SK-N-SH (cell line): ENCODE measurements around the gene SLC12A3. TPM values are rescaled to one million over a fixed set of nuclear protein-coding genes. Genes with fewer than 3 reads are reported as not detected.

Experiments used
- CTCF ChIA-PET: fragments of 300-600, 350-600 bp; formaldehyde crosslinking; extraction: SDS; loops from one replicate; lab custom pipeline; 2021; lab: Yijun Ruan, JAX
- POLR2A ChIA-PET: fragments of 350-600 bp; sonication (Branson Sonifier 250); formaldehyde crosslinking; extraction: SDS; loops from one replicate; lab custom pipeline; 2020; ENCODE audit warnings: antibody characterized with exemption, inconsistent platforms; lab: Yijun Ruan, JAX
- DNase-seq: peaks from one replicate; pipeline ENCODE4 v3.0.0; 2012
- H2AFZ ChIP-seq: fragments of 200-600 bp; sonication (generic); 2 replicates; pipeline ENCODE4 v1.8.1; 2016; ENCODE audit warnings: antibody characterized with exemption, mild to moderate bottlenecking, low read depth
- H3F3A ChIP-seq: fragments of 200-600 bp; sonication (generic); replicated peaks from 2 replicates; pipeline ENCODE3; 2016; ENCODE audit warnings: antibody characterized with exemption, mild to moderate bottlenecking; ENCODE audit not compliant: insufficient read depth
- H3K27ac ChIP-seq, 2 experiments: fragments of 200-500 bp in 1 of 2; fragments of 200-600 bp in 1 of 2; sonication (Bioruptor generic) in 1 of 2; sonication (generic), shearing (Covaris generic) in 1 of 2; 2 replicates each; pipeline versions ENCODE4 v1.5.1 to v1.6.1; 2014 to 2016; ENCODE audit warnings: low read depth in 2 of 2, inconsistent platforms in 1 of 2, low read length in 1 of 2, mild to moderate bottlenecking in 1 of 2, mixed read lengths in 1 of 2
- H3K27me3 ChIP-seq: fragments of 200-600 bp; sonication (generic), shearing (Covaris generic); 2 replicates; pipeline ENCODE4 v1.6.1; 2016; ENCODE audit warnings: mixed run types; ENCODE audit not compliant: insufficient read depth
- H3K36me3 ChIP-seq, 2 experiments: fragments of 200-500 bp in 1 of 2; fragments of 200-600 bp in 1 of 2; sonication (Bioruptor generic) in 1 of 2; sonication (generic) in 1 of 2; replicated peaks in 1 of 2; 2 replicates each; pipeline versions ENCODE3 to v1.5.1; 2014 to 2016; ENCODE audit warnings: low read length in 1 of 2, mild to moderate bottlenecking in 1 of 2; ENCODE audit not compliant: insufficient read depth in 2 of 2, control insufficient read depth in 1 of 2
- H3K4me1 ChIP-seq, 2 experiments: fragments of 200-500 bp in 1 of 2; fragments of 200-600 bp in 1 of 2; sonication (Bioruptor generic) in 1 of 2; sonication (generic), shearing (Covaris generic) in 1 of 2; 2 replicates each; pipeline versions ENCODE4 v1.5.1 to v1.6.1; 2014 to 2016; ENCODE audit warnings: low read depth in 1 of 2, low read length in 1 of 2, mixed run types in 1 of 2; ENCODE audit not compliant: insufficient read depth in 2 of 2, control insufficient read depth in 1 of 2
- H3K4me2 ChIP-seq: fragments of 200-600 bp; sonication (generic), shearing (Covaris generic); 2 replicates; pipeline ENCODE4 v1.6.1; 2017; ENCODE audit warnings: mixed run types
- H3K4me3 ChIP-seq, 2 experiments: fragments of 200-500 bp in 1 of 2; fragments of 200-600 bp in 1 of 2; sonication (Bioruptor generic) in 1 of 2; sonication (generic), shearing (Covaris generic) in 1 of 2; 2 replicates each; pipeline versions ENCODE4 v1.5.1 to v1.8.1; 2014 to 2016; ENCODE audit warnings: low read depth in 2 of 2, inconsistent platforms in 1 of 2, low read length in 1 of 2, mild to moderate bottlenecking in 1 of 2, mixed read lengths in 1 of 2, moderate library complexity in 1 of 2
- H3K79me2 ChIP-seq: fragments of 200-600 bp; sonication (generic); 2 replicates; pipeline ENCODE4 v1.8.1; 2017; ENCODE audit warnings: mild to moderate bottlenecking; ENCODE audit not compliant: insufficient read depth
- H3K9ac ChIP-seq: fragments of 200-600 bp; sonication (generic); 2 replicates; pipeline ENCODE4 v1.6.1; 2017; ENCODE audit warnings: mixed run types
- H3K9me2 ChIP-seq: fragments of 200-600 bp; sonication (generic); 2 replicates; pipeline ENCODE4 v1.6.1; 2017; ENCODE audit warnings: mixed run types
- H3K9me3 ChIP-seq: fragments of 200-600 bp; sonication (generic); 2 replicates; pipeline ENCODE4 v1.6.1; 2017; ENCODE audit warnings: mixed run types, mild to moderate bottlenecking, moderate library complexity
- H4K20me1 ChIP-seq: fragments of 200-600 bp; sonication (generic); 2 replicates; pipeline ENCODE4 v1.6.1; 2017; ENCODE audit warnings: mild to moderate bottlenecking, mixed run types; ENCODE audit not compliant: insufficient read depth
- ELF1 ChIP-seq: IDR thresholded peaks from 2 replicates; pipeline ENCODE4 v1.4.0; 2012
- EP300 ChIP-seq, 2 experiments: IDR thresholded peaks; 2 replicates each; pipeline versions ENCODE4 v1.4.0 to v1.6.1; 2012; ENCODE audit warnings: borderline replicate concordance in 1 of 2, low read depth in 1 of 2, low read length in 1 of 2
- FOXJ3 ChIP-seq: sonication (generic); formaldehyde crosslinking; IDR thresholded peaks from 2 replicates; pipeline ENCODE4 v1.5.1; 2020; ENCODE audit warnings: mild to moderate bottlenecking, missing genetic modification reagents
- FOXM1 ChIP-seq: IDR thresholded peaks from 2 replicates; pipeline ENCODE4 v1.4.0; 2012; ENCODE audit warnings: low read depth, mild to moderate bottlenecking
- IRF3 ChIP-seq: fragments of 150-350 bp; IDR thresholded peaks from 2 replicates; pipeline ENCODE4 v1.6.1; 2016; ENCODE audit warnings: mild to moderate bottlenecking, low read depth, low read length
- MEF2A ChIP-seq: IDR thresholded peaks from 2 replicates; pipeline ENCODE4 v1.4.0; 2012; ENCODE audit warnings: low read depth, borderline replicate concordance
- RCOR1 ChIP-seq: fragments of 150-350 bp; IDR thresholded peaks from 2 replicates; pipeline ENCODE4 v1.6.1; 2017; ENCODE audit warnings: antibody characterized with exemption, low read length
- REST ChIP-seq: IDR thresholded peaks from 2 replicates; pipeline ENCODE4 v1.6.1; 2012; ENCODE audit warnings: mild to moderate bottlenecking, low read depth, low read length, moderate library complexity
- SIN3A ChIP-seq: IDR thresholded peaks from 2 replicates; pipeline ENCODE4 v1.6.1; 2012; ENCODE audit warnings: low read depth, mild to moderate bottlenecking, low read length, moderate library complexity, borderline replicate concordance
- TCF12 ChIP-seq: IDR thresholded peaks from 2 replicates; pipeline ENCODE4 v1.4.0; 2012
- TEAD4 ChIP-seq: IDR thresholded peaks from 2 replicates; pipeline ENCODE4 v1.4.0; 2012; ENCODE audit warnings: mild to moderate bottlenecking, borderline replicate concordance; ENCODE audit not compliant: insufficient read depth
- USF1 ChIP-seq: IDR thresholded peaks from 2 replicates; pipeline ENCODE4 v1.4.0; 2012; ENCODE audit warnings: low read depth, borderline replicate concordance
- USF2 ChIP-seq: fragments of 150-350 bp; IDR thresholded peaks from 2 replicates; pipeline ENCODE4 v1.6.1; 2017; ENCODE audit warnings: antibody characterized with exemption, low read length, low read depth, borderline replicate concordance
- WGBS: methylation state at CpG from one replicate; pipeline ENCODE4 v1.1.6; 2017; ENCODE audit warnings: low lambda C conversion rate; 5-methylcytosine and 5-hydroxymethylcytosine counted together
- polyA plus RNA-seq, 3 experiments: library from polyadenylated mRNA; depleted of rRNA; stranded (reverse); fragments of >200 nt; gene quantifications; 2 replicates each; pipeline ENCODE4 v1.2.3, GENCODE V29; 2012
- TF ChIP-seq, protein P1 (sequence below): IDR thresholded peaks from 2 replicates; pipeline ENCODE4 v1.4.0; 2012; ENCODE audit warnings: low read depth, borderline replicate concordance

Gene SLC12A3
- polyA plus RNA-seq, 1 of the 3 experiments (the other 2 are of a cell fraction): not detected

GRCh38 chr16:56876048-56876447 lies 11.0 kb downstream of the SLC12A3 start:
- Histone ChIP-seq H3K79me2 (no peaks in the 10 kb centered on the region), H3K36me3 (no peaks in the 10 kb centered on the region), H3K27me3 (no peaks in the 10 kb centered on the region), H3K4me2 (no peak overlapping the region), H3K4me1 (peaks cover 0 to 34% of the 10 kb centered on the region in 2 experiments; a peak in 1 of 4 replicates), H4K20me1 (no peaks in the 10 kb centered on the region), H3K9me2 (no peaks in the 10 kb centered on the region), H2AFZ (no peak overlapping the region), H3K27ac (peak overlapping the region in 1 of 2 experiments; percentile 91; a peak in 2 of 4 replicates), H3K4me3 (no peak overlapping the region), H3K9ac (no peak overlapping the region), H3K9me3 (no peaks in the 10 kb centered on the region), H3F3A (no peaks in the 10 kb centered on the region)
- WGBS: 85% methylated on average over 4 of the region's 4 CpGs
- TF ChIP-seq MEF2A: no peak
- TF ChIP-seq RCOR1: no peak
- no peak for TF ChIP-seq SIN3A
- TF ChIP-seq EP300 (IDR thresholded peaks at IDR 0.05; ENCODE audit: borderline replicate concordance in 1 of 2, low read depth in 1 of 2, low read length in 1 of 2): no peak
- TF ChIP-seq FOXM1: no peak
- TF ChIP-seq ELF1: no peak
- TF ChIP-seq FOXJ3 (CRISPR knock-in tag): no peak
- no peak for TF ChIP-seq TCF12
- no peak for TF ChIP-seq USF1
- no peak for TF ChIP-seq REST
- TF ChIP-seq TEAD4: no peak
- TF ChIP-seq USF2: no peak
- TF ChIP-seq IRF3: no peak
- TF ChIP-seq, protein P1, sequence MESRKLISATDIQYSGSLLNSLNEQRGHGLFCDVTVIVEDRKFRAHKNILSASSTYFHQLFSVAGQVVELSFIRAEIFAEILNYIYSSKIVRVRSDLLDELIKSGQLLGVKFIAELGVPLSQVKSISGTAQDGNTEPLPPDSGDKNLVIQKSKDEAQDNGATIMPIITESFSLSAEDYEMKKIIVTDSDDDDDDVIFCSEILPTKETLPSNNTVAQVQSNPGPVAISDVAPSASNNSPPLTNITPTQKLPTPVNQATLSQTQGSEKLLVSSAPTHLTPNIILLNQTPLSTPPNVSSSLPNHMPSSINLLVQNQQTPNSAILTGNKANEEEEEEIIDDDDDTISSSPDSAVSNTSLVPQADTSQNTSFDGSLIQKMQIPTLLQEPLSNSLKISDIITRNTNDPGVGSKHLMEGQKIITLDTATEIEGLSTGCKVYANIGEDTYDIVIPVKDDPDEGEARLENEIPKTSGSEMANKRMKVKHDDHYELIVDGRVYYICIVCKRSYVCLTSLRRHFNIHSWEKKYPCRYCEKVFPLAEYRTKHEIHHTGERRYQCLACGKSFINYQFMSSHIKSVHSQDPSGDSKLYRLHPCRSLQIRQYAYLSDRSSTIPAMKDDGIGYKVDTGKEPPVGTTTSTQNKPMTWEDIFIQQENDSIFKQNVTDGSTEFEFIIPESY: no peak
- ChIA-PET POLR2A (interaction anchor here (2.9 kb wide), 1 partner anchor 56 kb away, joined by 43 read pairs; the partner anchor contains the start of gene HERPUD1), CTCF (interaction anchor here (1.1 to 1.6 kb wide), 3 partner anchors 10 to 82 kb away, joined by 3 to 4 read pairs (median 3); no protein-coding TSS in a partner anchor)
- no peak for DNase-seq
